GM12872 (cell line): Measurements from ENCODE around the gene USP17L21.
"Not testable (repeated sequence)": the region's sequence is repeated elsewhere in the genome, so short reads cannot be mapped to it uniquely, and the experiment has no call there.

Experiments used
- CTCF ChIP-seq: IDR thresholded peaks from 3 replicates; pipeline ENCODE4 v1.5.1; 2011; ENCODE audit warnings: low read depth, mild to moderate bottlenecking, low read length, moderate library complexity; ENCODE audit not compliant: insufficient read depth

The USP17L21 gene

DNA sequence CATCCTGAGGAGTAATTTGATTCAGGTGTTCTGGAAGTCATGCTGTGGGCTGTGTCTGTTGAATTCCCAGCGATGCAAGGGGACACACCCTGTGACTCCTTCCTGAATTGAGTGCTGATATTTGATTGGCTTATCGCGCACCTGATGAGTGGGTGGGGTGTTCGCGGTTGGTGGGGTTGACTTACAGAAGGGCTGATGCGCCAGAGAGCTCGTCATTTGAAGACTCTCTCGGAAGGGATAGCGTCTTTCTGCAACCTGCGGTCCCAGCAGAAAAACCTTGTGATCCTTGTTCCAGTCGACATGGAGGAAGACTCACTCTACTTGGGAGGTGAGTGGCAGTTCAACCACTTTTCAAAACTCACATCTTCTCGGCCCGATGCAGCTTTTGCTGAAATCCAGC is at the start of gene USP17L21:
Gene USP17L21, plus strand, starts transcription at position 301 of the 400 bp plus-strand sequence. Its CDS starts 0 bp downstream, at position 301.
- not testable (repeated sequence) for TF ChIP-seq CTCF

DNA sequence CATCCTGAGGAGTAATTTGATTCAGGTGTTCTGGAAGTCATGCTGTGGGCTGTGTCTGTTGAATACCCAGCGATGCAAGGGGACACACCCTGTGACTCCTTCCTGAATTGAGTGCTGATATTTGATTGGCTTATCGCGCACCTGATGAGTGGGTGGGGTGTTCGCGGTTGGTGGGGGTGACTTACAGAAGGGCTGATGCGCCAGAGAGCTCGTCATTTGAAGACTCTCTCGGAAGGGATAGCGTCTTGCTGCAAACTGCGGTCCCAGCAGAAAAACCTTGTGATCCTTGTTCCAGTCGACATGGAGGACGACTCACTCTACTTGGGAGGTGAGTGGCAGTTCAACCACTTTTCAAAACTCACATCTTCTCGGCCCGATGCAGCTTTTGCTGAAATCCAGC is 47.6 kb upstream of the USP17L21 start, which contains the start of gene USP17L11:
Gene USP17L11, plus strand, starts transcription at position 301 of the 400 bp plus-strand sequence. Its CDS starts 0 bp downstream, at position 301.
- not testable (repeated sequence) for TF ChIP-seq CTCF

- TF ChIP-seq CTCF = not testable (repeated sequence)
These were observed 42.8 kb upstream of the USP17L21 start, which contains the start of gene USP17L12 for GRCh38 chr4:9219852-9220251. TSS of gene USP17L12 (plus strand) at chr4:9220152. CDS start at chr4:9220152, 0 bp downstream.

GRCh38 chr4:9224596-9224995 is 38.1 kb upstream of the USP17L21 start, which contains the start of gene USP17L13:
TSS of gene USP17L13 (plus strand) at chr4:9224896. CDS start at chr4:9224896, 0 bp downstream.
- not testable (repeated sequence) for TF ChIP-seq CTCF

DNA sequence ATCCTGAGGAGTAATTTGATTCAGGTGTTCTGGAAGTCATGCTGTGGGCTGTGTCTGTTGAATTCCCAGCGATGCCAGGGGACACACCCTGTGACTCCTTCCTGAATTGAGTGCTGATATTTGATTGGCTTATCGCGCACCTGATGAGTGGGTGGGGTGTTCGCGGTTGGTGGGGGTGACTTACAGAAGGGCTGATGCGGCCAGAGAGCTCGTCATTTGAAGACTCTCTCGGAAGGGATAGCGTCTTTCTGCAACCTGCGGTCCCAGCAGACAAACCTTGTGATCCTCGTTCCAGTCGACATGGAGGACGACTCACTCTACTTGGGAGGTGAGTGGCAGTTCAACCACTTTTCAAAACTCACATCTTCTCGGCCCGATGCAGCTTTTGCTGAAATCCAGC is 28.6 kb upstream of the USP17L21 start, which contains the start of gene USP17L15:
Gene USP17L15, plus strand, starts transcription at position 301 of the 400 bp plus-strand sequence. Its CDS starts 0 bp downstream, at position 301.
- TF ChIP-seq CTCF = not testable (repeated sequence)

- not testable (repeated sequence) for TF ChIP-seq CTCF
These were observed 19.1 kb upstream of the USP17L21 start, which contains the start of gene USP17L17 for GRCh38 chr4:9243579-9243978. TSS of gene USP17L17 (plus strand) at chr4:9243879. CDS start at chr4:9243879, 0 bp downstream.

DNA sequence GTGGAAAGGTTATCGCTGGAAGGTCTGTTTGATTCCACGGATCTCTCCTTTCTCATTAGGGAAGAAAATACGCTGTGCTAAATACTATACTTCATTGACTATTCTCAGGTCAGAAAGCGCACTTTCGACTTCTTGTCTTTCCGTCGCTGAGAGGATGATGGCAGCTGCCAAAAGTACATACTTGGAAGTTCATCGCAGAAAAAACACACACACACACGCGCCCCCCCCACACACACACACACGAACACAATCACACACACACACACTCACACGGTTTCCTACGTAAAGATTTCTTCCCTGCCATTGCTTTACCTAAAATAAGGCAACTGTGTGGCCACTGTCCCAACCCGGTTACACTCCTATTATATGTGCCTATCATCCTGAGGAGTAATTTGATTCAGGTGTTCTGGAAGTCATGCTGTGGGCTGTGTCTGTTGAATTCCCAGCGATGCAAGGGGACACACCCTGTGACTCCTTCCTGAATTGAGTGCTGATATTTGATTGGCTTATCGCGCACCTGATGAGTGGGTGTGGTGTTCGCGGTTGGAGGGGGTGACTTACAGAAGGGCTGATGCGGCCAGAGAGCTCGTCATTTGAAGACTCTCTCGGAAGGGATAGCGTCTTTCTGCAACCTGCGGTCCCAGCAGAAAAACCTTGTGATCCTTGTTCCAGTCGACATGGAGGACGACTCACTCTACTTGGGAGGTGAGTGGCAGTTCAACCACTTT is 14.6 kb upstream of the USP17L21 start, which contains the start of gene USP17L18:
Gene USP17L18, plus strand, starts transcription at position 678 of the 728 bp plus-strand sequence. Its CDS starts 0 bp downstream, at position 678.
- TF ChIP-seq CTCF = not testable (repeated sequence)
